ENCODE measurements around the gene PI16.

The PI16 gene

GRCh38 chr6:36958775-36959554 is 4.4 kb downstream of the PI16 start:
- DNase-seq: no peak

GRCh38 chr6:36959555-36960250 is 5.2 kb downstream of the PI16 start:
- DNase-seq: no peak

DNA sequence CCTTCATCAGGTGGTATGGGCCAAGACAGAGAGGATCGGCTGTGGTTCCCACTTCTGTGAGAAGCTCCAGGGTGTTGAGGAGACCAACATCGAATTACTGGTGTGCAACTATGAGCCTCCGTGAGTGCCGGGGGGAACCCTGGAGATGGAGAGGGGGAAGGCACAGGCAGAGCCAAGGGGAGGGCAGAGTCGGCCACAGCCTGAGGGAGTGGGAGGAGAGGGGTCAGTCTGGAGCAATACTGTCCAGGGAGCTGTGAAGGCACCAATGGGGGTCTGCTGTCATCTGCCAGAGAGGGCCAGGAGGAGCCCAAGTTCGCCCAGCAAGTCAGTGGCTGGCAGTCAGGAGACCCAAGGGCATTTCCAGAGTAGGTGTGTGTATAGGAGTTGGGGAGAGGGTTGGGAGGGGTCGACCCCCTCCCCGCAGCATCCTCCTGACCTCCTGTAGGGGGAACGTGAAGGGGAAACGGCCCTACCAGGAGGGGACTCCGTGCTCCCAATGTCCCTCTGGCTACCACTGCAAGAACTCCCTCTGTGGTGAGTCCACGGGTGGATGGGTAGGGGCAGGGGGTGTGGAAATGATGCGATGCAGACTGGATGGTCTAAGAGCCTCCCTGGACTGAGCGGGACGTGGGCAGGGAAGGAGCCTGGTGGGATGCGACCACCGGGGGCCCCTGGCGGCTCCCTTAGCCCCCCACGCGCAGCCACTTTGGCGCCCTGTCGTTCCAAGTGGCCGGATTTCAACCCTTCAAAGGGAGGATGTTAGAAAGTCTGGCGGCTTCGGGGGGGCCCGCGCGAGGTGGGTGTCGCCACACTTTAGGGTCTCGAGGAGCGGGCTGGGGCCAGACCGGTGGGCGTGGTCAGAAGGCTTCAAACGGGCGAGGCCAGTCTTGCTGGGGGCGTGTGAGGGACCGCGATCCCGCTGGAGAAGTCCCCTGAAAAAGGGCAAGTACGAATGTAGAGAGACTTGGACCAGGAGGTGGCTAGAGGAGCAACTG is 7.2 kb downstream of the PI16 start:
- no peak for DNase-seq

DNA sequence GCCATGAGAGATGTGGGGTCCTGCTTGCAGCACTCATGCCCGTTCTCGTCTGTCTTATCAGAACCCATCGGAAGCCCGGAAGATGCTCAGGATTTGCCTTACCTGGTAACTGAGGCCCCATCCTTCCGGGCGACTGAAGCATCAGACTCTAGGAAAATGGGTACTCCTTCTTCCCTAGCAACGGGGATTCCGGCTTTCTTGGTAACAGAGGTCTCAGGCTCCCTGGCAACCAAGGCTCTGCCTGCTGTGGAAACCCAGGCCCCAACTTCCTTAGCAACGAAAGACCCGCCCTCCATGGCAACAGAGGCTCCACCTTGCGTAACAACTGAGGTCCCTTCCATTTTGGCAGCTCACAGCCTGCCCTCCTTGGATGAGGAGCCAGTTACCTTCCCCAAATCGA is 8.3 kb downstream of the PI16 start:
- peak; percentile 73 for DNase-seq

GRCh38 chr6:36963451-36964290 is 9.1 kb downstream of the PI16 start:
- DNase-seq: no peak

GRCh38 chr6:36964349-36964748 is 9.8 kb downstream of the PI16 start:
- no peak for DNase-seq

DNA sequence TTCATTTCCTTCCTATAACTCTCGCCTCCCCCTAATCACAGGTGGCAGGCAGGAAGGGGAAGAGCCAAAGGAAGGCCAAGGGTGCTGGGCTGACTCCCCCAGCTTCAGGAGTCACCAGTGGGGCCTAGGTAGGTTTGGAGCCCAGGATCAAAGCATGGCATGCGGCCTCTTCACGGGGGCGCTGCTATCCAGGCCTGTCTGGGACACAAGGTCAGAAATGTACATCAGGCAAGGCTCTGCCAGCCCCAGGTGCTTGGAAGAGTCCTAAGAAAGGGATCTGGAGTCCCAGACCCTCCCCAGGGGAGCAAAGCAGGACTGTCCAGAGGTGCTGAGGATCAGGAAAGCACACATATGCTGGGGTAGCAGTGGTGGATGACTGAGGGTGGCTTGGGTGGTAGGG is 10.4 kb downstream of the PI16 start:
- DNase-seq: no peak

GRCh38 chr6:36967301-36967700 is 12.8 kb downstream of the PI16 start:
- DNase-seq: no peak

GRCh38 chr6:36967757-36968156 is 13.2 kb downstream of the PI16 start:
- no peak for DNase-seq

GRCh38 chr6:36968266-36968977 is 13.9 kb downstream of the PI16 start:
- DNase-seq: no peak

DNA sequence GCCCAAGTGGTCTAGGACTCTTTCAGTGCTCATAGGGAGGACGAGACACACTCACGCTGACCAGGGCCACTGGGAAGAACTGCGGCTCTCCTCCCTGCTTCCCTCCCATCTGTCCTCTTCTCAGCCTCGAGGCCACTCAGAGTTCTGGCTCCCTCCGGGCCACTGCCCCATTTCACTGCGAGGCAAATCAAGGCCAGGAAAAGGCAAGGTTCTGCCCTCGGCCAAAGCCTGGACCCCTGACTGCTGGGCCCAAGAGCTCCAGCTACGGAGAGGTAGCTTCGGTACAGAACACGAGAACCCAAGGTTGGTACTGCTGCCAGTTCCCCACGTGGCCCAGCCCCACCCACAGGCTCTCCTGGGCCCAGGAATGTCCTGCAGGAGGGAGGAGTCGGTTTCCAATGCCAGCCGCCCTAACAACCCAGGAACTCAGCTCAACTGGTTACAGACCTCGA is 14.7 kb downstream of the PI16 start:
- DNase-seq: no peak

DNA sequence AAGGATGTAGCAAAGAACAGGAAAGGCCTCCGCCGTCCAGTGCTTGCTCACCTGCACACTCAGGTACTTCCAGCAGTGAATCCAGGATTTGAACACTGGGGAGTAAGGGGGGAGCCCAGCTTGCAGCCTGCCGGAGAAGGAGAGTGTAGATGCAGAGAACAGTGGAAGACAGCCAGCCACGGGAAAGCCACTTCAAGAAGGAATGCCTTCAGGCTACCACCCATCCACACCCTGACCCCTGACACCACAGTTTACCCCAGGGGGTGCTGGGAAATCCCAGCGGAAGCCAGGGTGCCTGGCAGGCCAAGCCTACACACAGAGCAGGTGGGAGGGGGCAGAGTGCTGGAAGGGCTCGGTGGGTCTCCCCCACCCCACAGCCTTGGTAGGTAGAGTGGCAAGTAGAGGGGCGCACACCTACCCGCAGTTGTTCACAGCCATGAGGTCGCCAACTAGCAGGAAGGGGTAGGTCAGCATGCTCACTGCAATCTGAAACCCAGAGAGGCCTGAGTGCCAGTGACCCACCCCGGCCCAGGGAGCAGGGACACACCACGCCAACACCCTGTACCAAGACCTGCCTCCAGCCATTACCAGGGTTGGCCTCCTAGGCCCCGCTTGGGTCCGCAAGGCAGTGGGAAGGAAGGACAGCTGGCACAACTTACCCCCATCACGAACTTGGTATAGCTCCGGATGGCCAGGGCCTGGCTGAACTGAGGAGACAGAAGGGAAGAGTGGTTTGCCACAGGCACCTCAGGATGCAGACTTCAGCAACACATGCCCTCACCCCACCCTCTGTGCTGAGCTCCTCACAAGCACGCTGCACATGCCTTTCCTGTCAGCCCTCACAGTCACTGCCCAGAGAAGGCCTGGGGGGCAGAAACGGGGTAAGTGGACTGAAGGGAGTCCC is 15.7 kb downstream of the PI16 start:
- no peak for DNase-seq

DNA sequence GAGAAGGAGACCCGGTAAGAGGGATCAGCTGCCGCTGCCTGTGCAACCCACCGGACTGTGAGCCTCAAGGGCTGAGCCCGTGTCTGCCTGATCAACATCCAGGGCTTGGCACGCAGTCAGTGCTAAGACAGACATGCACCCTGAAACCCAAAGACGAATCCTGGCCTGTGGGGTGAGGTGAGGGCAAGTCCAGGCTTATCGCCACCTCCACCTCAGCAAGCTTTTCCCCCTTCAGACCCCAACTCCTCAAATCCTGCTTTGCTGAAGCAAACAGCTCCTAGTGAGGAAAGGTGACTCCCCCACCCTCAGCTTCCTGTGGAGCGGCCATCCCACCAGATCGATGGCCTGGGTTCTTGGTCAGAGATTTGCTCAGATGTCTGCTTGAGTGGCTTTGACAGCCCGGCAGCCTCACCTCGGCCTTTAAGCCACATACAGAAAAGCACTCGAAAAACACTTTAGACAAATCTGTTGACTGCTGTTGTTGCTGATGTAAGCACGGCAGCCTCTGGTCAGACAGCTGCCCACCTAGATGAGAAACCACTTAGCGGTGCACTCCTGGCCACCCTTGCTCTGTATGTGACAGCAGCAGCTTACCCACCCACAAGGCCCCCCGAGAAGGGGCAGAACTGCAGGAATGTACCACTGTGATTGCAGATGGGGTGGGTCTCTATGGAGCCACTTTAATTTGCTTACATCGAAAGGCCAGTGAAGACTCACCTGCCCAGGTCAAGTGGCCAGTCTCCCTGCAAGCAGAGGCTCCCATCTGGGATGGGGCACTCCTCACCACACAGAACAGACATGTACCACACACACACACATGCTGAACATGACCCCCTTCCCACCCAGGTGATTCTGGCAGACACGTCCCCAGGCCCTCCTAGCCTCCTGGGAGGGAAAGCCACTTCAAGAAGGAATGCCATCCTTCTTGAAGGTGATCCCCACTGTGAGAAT is 16.6 kb downstream of the PI16 start:
- DNase-seq: no peak

DNA sequence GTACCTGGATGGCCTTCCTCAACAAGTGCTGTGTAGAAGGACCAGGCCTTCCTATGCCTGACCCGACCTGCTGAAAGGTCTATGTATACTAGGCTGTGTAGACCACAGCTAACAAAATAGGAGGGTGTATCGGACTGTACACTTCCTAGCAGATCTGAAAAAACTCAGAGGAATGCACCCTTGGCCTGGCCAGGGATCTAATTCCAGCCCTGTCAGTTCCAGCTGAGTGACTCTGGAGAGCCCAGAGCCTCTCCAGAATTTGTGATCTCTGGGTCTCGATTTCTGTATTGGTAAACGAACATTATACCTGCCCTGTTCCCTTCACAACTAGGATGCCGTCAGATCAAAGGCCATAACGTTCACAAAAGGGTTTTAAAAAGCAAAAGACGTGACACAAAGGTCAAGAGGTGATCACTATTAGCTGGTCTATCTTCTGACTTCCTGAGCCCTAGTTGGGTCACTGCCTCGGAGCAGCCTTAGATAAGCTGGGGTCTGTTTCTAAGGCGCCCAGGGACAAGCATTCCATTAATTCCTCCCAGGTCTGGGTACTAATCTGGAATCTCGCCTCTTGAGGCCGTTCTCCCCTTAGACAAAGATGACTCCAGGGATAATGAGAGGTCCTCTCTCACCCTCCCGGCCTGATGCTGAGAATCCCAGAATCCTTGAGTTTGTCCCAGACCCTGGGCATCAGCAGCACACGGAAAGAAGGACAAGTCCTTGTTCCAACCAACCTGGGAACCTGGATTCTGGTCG is 17.6 kb downstream of the PI16 start:
- no peak for DNase-seq

DNA sequence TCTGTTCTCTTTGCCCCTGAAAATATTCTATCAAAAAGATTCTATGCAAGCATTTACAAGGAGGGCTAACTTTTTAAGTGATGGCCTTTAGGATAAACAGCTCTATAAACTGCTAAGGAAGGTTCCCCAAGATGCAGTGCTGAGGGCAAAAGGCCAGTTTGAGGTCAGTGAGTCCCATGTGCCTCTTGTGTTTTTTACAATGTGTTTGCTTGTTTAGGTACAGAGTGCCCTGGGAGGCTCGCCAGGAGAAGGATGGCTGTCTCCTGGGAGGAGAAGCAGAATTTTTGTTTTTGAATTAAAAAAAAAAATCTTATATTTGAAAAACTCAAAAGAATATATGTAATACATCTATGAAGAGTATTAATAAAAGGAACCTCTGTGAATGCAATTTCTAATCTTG is 18.7 kb downstream of the PI16 start:
- no peak for DNase-seq

GRCh38 chr6:36973647-36974046 is 19.1 kb downstream of the PI16 start:
- no peak for DNase-seq

GRCh38 chr6:36975231-36976006 is 20.9 kb downstream of the PI16 start:
- no peak for DNase-seq

DNA sequence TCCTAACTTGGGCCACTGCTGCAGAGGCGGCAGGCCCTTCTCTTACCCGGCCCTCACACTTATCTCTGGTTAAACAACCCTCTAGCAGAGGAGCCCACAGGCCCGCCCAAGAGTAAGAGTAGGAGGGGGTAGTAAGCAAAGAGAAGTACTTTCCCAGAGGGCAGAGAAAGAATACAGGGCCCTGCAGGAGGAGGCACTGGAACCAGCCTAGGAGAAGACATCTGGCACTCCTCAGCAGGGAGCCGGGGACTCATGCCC is 21.4 kb downstream of the PI16 start:
- DNase-seq: no peak

All from stimulated activated CD4-positive, alpha-beta T cell treated with anti-CD3 and anti-CD28 coated beads, Interleukin-1b, Interleukin-23, amount 100 ng/mL, for 48 hours (primary cell).